Myocyte (in vitro differentiated cells): ENCODE results near the gene COX5A. TPM values are rescaled to one million over a fixed set of nuclear protein-coding genes. Genes with fewer than 3 reads are reported as not detected.
A peak's percentile ranks its signal among the peaks of the same experiment; 100 is the strongest.

Experiments used
- DNase-seq: peaks from one replicate; pipeline ENCODE4 v3.0.0-alpha.2; 2012; ENCODE audit warnings: low read depth
- polyA plus RNA-seq: library from polyadenylated mRNA; unstranded; fragments of >200 nt; gene quantifications from one replicate; pipeline ENCODE4 v1.2.1, GENCODE V29; 2012; ENCODE audit warnings: missing spikeins
- total RNA-seq: library from RNA; depleted of rRNA; stranded (reverse); fragments of >200 nt; gene quantifications from 2 replicates; pipeline ENCODE4 v1.2.3, GENCODE V29; 2014

Gene COX5A
- total RNA-seq, result 140 and 153 TPM in 2 replicates
- 229 TPM for polyA plus RNA-seq

- peak; percentile 97 for DNase-seq
Observed at GRCh38 chr15:74937590-74938371, at the start of gene COX5A. TSS of gene COX5A (minus strand) at chr15:74938073. CDS start at chr15:74938014, 59 bp downstream.

- DNase-seq, result peak; percentile 75
Observed at GRCh38 chr15:74983725-74984231, 45.9 kb upstream of the COX5A start.

GRCh38 chr15:74982183-74982582 is 44.3 kb upstream of the COX5A start:
- DNase-seq, result no peak

GRCh38 chr15:74978503-74978902 is 40.6 kb upstream of the COX5A start:
- peak; percentile 39 for DNase-seq

GRCh38 chr15:74978077-74978476 is 40.2 kb upstream of the COX5A start:
- DNase-seq, result no peak

- DNase-seq, result no peak
Observed at GRCh38 chr15:74977599-74977998, 39.7 kb upstream of the COX5A start.

- DNase-seq, result no peak
Observed at GRCh38 chr15:74976159-74976558, 38.3 kb upstream of the COX5A start.

GRCh38 chr15:74967670-74968069 is 29.8 kb upstream of the COX5A start:
- DNase-seq, result no peak

GRCh38 chr15:74964794-74965193 is 26.9 kb upstream of the COX5A start:
- DNase-seq, result peak; percentile 44

GRCh38 chr15:74963213-74963612 is 25.3 kb upstream of the COX5A start:
- no peak for DNase-seq

- no peak for DNase-seq
Observed at GRCh38 chr15:74962671-74963070, 24.8 kb upstream of the COX5A start.

- no peak for DNase-seq
Observed at GRCh38 chr15:74962219-74962618, 24.3 kb upstream of the COX5A start.

GRCh38 chr15:74961616-74962015 is 23.7 kb upstream of the COX5A start:
- DNase-seq, result no peak

GRCh38 chr15:74960995-74961588 is 23.2 kb upstream of the COX5A start:
- no peak for DNase-seq

- no peak for DNase-seq
Observed at GRCh38 chr15:74960286-74960685, 22.4 kb upstream of the COX5A start.

GRCh38 chr15:74959586-74959939 is 21.7 kb upstream of the COX5A start:
- no peak for DNase-seq

- DNase-seq, result no peak
Observed at GRCh38 chr15:74958908-74959585, 21.2 kb upstream of the COX5A start.

GRCh38 chr15:74958320-74958907 is 20.5 kb upstream of the COX5A start:
- peak; percentile 40 for DNase-seq

- no peak for DNase-seq
Observed at GRCh38 chr15:74957476-74958035, 19.7 kb upstream of the COX5A start.

- peak; percentile 59 for DNase-seq
Observed at GRCh38 chr15:74956648-74957475, 19.0 kb upstream of the COX5A start, which contains the start of gene RPP25. TSS of gene RPP25 (minus strand) at chr15:74956772. CDS start at chr15:74956583, 189 bp downstream.
